GM12891 (cell line): ENCODE results near the gene OR2AG1.
A peak's percentile ranks its signal among the peaks of the same experiment; 100 is the strongest.

Source experiments
- DNase-seq: peaks from one replicate; pipeline ENCODE4 v3.0.0; 2011; ENCODE audit warnings: low spot score; ENCODE audit not compliant: insufficient read length
- FAIRE-seq: peaks from 2 replicates; lab custom pipeline; 2011; peaks lifted over from hg19 to GRCh38; lab: Jason Lieb, UNC
- PAX5 ChIP-seq: IDR thresholded peaks from 2 replicates; pipeline ENCODE4 v1.6.1; 2011; ENCODE audit warnings: low read length, moderate library complexity, mild to moderate bottlenecking; ENCODE audit not compliant: insufficient read depth, severe bottlenecking
- POLR2A ChIP-seq: IDR thresholded peaks from 2 replicates; pipeline ENCODE4 v1.6.1; 2011; ENCODE audit warnings: low read depth, low read length, control low read depth
- POLR2AphosphoS5 ChIP-seq: IDR thresholded peaks from 2 replicates; pipeline ENCODE4 v1.6.1; 2011; ENCODE audit warnings: low read depth, low read length, control low read depth
- POU2F2 ChIP-seq: IDR thresholded peaks from 2 replicates; pipeline ENCODE4 v1.6.1; 2011; ENCODE audit warnings: low read depth, mild to moderate bottlenecking, control low read depth, low read length, moderate library complexity
- SPI1 ChIP-seq: IDR thresholded peaks from 2 replicates; pipeline ENCODE4 v1.6.1; 2011; ENCODE audit warnings: low read depth, low read length, control low read depth
- TAF1 ChIP-seq: IDR thresholded peaks from 2 replicates; pipeline ENCODE4 v1.6.1; 2011; ENCODE audit warnings: low read depth, low read length, control low read depth

OR2AG1 gene

DNA sequence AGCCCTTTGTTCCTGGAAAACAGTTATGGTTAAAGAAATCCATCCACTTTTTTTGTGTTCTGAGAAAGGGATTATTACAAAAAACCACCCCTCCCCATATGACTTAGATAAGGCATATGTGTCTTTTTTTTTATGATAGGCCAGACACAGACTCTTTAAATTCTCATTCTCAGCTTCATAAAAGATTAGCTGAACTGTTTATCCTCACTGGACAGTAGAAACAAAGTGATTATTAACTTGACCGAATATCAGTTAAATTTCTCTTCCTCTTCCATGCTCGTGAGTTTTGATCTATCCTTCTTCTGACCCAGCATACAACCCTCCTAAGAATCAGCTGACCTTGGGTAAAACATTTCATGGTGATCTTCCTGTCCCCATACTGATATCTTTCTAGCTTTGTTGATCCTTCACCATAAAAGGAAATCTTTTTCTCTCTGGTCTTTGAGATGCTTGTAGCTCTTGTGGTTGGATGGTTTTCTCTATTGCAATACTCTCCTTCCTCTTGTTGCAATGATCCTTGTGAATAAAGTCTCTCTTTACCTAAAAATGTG is 37.3 kb upstream of the OR2AG1 start:
- FAIRE-seq, result no peak
- TF ChIP-seq TAF1, result 0 out of 2 replicates have a peak, but pooled peaks have one; percentile 12
- TF ChIP-seq SPI1, result 0 out of 2 replicates have a peak, but pooled peaks have one; percentile 2
- TF ChIP-seq PAX5, result no peak
- peak; percentile 34; the same call in 1 of the 2 replicates for TF ChIP-seq POLR2AphosphoS5
- no peak for TF ChIP-seq POU2F2
- peak; percentile 80 for TF ChIP-seq POLR2A
- DNase-seq, result no peak

DNA sequence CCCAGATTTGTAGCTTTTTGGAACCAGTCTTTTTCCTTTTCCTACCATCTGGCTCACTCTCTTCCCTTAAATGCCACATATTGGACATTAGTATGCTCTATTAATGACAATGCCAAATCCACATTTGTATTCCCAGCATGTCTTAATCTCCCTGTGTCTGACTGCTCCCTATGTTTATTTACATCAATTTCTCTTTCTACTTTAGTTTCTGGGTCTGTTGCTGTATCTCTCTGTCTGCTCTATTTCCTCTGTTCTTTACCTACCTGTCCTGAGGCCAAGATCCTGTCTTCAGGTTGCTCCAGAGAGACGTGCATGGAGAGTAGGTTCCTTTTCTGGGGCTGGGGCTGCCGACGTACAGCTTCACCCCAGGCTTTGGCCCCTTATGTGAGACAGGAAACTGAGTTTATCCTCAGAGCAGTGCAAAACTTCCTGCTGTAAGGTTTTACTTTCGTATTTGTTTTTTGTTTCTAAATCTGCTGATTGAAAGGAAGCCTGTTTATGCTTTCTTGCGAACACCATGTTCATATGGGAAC is 36.7 kb upstream of the OR2AG1 start:
- DNase-seq (no peak), FAIRE-seq (peak; percentile 96)
- TF ChIP-seq POU2F2 (0 out of 2 replicates have a peak, but pooled peaks have one; percentile 37), PAX5 (no peak), POLR2A (peak; percentile 80), SPI1 (no peak), TAF1 (peak; percentile 60; the same call in 1 of the 2 replicates), POLR2AphosphoS5 (peak; percentile 82)

DNA sequence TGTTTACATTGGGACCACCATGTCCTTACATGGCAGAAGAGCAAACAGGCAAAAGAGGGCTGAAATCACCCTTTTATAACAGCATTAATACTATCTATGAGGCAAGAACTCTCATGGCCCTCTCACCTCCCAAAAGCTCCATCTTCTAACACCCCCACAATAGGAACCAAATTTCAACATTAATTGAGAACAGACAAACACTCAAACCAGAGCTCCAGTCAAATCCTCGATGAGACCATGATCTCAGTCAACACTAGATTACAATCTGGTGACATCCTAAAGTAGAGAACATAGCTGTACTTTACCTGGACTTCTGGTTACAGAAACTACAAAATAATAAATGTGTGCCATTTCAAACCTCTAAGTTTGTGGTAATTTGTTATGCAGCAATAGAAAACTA is 36.2 kb upstream of the OR2AG1 start:
- TF ChIP-seq TAF1 (no peak), POLR2AphosphoS5 (no peak), PAX5 (no peak), SPI1 (no peak), POLR2A (no peak; the same call in 1 of the 2 replicates), POU2F2 (no peak)
- FAIRE-seq (no peak), DNase-seq (no peak)

DNA sequence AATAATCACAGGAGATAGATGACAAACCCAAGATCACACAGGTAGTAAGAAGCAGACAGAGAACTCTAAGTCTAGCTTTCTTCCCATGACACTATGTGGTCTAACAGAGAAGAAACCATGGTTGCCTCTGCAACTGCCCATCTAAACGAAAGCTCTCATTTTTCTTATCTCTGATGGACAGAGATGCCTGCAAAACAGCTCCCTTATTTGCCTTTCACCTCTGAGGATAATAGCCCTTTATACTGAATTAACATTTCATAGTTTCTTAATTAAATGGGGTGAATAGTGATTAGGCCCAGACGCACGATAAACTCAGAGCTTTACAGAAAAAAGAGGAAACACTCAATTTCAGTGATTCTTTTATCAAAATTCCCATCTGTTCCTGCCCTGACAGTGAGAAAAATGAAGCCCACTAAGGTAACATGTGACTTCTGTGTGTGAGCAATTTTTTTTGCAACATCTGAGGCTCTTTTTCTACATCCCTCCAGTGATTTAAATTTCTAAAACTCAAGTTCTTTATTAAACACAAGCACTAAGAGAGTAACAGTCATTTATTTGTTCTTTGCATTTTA is 35.6 kb upstream of the OR2AG1 start:
- TF ChIP-seq POLR2A, result no peak
- TF ChIP-seq POLR2AphosphoS5, result no peak
- FAIRE-seq, result no peak
- DNase-seq, result no peak

DNA sequence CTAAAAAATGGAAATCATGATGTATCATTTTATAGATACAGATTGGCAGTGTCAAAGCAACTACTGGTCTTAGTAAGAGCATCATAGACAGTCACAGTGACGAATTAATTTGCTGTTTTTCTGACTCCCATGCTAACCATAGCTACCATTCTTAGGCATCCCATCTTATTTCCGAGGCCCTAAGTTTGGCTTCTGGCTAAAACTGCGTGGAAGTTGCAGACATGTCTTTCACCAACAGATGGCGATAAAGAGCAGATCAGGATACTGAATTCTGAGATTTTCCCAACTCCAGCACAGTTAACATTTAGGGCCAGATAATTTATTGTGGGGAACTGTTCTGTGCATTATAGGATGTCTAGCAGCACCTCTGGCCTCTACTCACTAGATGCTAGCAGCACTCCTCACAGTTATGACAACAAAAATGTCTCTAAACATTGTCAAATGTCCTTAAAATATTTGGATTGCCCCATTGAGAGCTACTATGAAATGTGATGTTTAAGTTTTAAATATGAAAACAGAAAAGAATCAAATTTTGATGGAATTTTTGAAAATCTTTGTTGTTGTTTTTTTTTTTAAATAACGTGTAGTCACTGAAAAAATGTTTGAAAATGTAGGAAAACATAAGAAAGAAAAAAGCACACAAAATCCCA is 27.4 kb upstream of the OR2AG1 start:
- FAIRE-seq (peak; percentile 90), DNase-seq (no peak)
- TF ChIP-seq SPI1, result no peak
- TF ChIP-seq POLR2A, result no peak
- no peak for TF ChIP-seq POLR2AphosphoS5
- no peak for TF ChIP-seq TAF1
- TF ChIP-seq POU2F2, result no peak
- no peak for TF ChIP-seq PAX5

DNA sequence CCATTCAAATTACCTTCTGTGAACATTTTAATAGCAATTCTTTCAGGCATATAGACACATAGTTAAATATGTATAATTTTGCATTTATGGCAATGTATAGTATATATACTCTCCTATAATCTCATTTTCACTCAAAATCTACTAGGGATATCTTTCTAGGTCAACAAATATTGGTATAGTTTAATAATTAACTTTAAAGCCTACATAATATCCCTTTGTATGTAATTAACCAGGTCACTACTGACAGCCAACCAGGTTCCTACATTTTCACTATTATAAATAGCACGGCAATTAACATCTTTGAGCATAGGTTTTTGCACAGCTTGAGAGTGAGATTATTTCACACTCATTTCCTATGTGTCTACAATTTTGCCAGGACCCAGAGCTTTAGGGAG is 26.9 kb upstream of the OR2AG1 start:
- DNase-seq, result no peak
- TF ChIP-seq POU2F2, result no peak
- no peak for TF ChIP-seq POLR2A
- no peak for TF ChIP-seq SPI1
- no peak for TF ChIP-seq TAF1
- TF ChIP-seq PAX5, result no peak
- no peak for TF ChIP-seq POLR2AphosphoS5
- no peak for FAIRE-seq

DNA sequence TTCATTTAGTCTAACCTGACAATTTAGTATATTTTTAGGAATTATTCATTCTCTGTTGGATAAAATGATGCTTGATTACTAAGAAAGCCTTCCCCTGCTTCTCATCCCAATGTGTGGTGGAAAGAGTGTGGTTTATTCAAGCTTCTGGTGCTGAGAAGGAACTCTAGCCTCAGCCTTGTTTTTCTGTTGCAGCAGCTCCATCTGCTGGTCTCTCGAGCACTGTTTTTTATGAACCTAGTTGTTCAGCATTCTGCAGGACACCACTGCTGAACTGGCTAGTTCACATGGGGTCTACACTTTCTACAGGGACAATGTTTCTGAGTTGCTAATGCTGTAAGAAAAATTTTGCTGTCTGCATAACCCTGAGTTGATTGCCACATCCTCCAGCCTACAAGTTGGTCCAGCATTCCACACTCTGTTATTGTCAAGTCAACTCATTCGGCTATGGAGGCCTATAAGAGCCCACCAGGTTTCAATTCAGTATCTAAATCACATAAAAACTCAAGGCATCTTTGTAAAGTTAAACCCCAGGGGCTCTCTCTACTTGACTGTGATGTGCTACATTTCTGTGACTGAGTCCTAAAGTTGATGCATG is 25.4 kb upstream of the OR2AG1 start:
- FAIRE-seq (peak; percentile 78), DNase-seq (no peak)
- TF ChIP-seq SPI1, result no peak
- TF ChIP-seq PAX5, result no peak
- no peak for TF ChIP-seq POLR2A
- no peak for TF ChIP-seq TAF1
- no peak for TF ChIP-seq POLR2AphosphoS5
- TF ChIP-seq POU2F2, result no peak

DNA sequence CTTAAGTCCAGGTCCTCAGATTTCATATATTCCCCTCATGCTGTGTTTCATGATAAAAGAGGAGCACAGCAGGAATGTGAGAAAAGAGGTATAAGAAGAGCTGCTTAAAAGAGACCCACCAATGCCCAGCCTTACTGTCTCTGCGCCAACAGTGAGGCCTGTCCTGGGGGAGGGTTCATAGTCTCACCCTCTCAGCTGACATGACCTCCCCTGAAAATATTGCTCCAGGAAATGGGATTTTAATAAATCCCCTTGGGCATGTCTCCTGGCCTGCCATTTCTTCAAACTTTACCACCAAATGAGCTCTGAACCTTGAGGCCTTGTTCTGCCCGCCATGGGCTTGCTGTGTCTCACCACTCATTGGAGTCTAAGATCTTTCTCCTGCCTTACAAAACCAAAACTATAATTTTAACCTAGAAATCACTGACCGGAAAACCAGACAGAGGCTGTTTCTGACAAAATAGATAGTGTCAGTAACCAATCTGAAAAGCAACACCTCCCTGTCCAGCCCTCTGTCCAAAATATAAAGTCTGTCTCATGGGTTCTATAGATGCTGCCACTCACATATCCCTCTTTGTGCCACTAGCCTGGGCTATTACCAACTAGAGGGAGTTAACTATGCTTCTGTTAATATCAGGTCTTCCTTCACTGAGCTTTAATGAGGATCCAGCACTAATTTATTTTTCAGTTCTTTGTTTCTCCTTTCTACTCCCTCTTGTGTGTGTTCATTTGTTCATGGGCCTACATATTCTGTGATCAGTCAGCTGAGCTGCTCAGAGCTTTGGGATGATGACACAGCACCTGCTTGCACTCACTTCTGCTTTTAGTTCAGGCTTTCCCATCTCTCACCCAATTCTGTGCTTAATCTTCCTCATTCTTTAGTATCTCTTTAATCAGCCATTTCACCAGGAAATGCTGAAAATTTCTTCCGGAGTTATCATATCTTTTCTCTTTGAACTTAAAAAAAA is 10.6 kb upstream of the OR2AG1 start, which contains the start of gene OR2AG2:
Gene OR2AG2, minus strand, starts transcription at position 51 of the 968 bp plus-strand sequence. CDS start 3,019 bp downstream, outside the sequence.
- TF ChIP-seq SPI1 (peak; percentile 97), TAF1 (no peak)
- DNase-seq (no peak), FAIRE-seq (peak; percentile 83)

DNA sequence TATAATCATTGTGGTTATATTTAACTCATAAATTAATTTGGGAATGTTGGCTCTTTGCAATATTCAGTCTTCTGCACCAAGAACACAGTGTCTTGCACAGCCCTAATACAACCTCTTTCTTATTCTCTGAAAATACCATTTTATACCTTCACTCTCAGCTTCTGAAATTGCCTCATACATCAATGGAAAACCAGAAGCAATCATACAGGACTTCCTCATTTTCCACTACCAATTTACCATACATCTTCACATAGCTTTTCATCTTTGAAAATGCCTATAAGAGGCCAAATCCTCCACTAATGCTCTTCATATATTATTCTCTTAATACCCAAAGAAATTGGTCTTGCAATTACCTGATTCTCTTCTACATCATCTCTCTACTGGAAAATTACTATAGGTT is 4.3 kb upstream of the OR2AG1 start:
- DNase-seq (no peak), FAIRE-seq (no peak)
- TF ChIP-seq POLR2A (no peak), POU2F2 (no peak), SPI1 (peak; percentile 18; the same call in 1 of the 2 replicates)

DNA sequence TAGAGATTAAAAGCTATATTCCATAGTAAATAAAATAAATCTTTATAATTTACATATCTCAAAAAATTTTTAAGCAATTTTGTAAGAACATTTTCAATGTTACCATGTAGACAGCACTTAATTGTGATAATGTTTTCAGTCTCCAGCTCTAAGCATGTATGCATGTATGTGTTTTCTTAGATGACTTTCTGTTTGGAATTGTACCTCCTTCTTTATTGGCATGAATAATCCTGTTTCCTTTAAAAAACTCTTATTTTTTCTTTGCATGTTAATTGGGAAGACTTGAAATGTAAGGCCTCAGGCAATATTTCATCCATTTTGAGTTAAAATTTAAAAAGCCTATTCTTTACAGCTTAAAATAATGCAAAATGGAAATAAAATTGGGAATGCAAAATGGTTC is 2.0 kb upstream of the OR2AG1 start:
- no peak for DNase-seq
- TF ChIP-seq SPI1, result no peak
- no peak for TF ChIP-seq POLR2A
- FAIRE-seq, result no peak
